ENCODE results near the gene UBQLN1.
A peak's percentile ranks its signal among the peaks of the same experiment; 100 is the strongest.
"Not testable (repeated sequence)": the region's sequence is repeated elsewhere in the genome, so short reads cannot be mapped to it uniquely, and the experiment has no call there.

UBQLN1 gene

DNA sequence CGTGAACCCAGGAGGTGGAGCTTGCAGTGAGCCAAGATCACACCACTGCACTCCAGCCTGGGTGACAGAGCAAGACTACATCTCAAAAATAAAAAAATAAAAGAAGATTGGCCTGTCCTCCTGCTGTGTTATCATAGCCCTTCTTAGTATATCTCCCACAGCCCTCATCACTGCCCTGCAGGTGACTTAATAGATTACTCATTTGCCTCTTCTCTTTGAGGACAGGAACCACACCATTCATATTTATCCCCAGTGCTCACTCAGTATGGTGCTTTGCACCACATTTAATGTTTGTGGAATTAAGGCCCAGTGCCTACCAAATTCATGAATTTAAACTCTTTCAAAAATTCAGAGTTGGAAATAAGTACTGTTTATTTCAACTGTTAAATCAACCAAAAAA lies 74.5 kb downstream of the UBQLN1 start:
- Histone ChIP-seq H3K36me3 (ENCODE audit: insufficient read depth, low read length) (no peaks in the 10 kb centered on the region), H3K4me1 (ENCODE audit: insufficient read depth, low read length) (peaks cover 13% of the 10 kb centered on the region; the same call in 1 of the 2 replicates), H3K9ac (ENCODE audit: low read depth, low read length) (no peak overlapping the region), H3K9me3 (ENCODE audit: control insufficient read depth, insufficient read depth, low read length) (no peaks in the 10 kb centered on the region)

DNA sequence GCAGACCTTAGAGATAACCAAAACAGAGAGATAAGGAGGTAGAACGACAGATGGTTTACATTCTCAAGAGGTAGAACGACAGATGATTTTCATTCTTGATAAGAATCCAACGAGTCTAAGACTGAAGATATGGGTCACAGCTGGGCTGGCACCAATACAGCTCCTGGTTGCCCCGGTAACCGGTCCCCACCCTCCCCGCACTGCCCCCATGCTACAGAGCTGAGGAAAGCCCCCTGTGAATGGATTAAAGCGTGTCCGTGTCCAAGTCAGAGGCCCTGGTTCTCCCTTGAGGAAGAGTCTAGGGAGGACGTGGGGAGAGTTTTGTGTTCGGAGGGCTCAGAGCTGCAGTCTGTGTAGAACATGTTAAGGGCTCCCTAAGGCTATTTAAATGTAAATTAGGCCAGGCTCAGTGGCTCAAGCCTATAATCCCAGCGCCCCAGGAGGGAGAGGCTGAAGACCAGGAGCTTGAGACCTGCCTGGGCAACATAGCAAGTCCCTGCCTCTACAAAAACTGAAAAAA lies 76.8 kb downstream of the UBQLN1 start:
- Histone ChIP-seq H3K9ac (ENCODE audit: low read depth, low read length) (peak overlapping the region; percentile 18; the same call in 1 of the 2 replicates), H3K4me1 (ENCODE audit: insufficient read depth, low read length) (peaks cover 13% of the 10 kb centered on the region; the same call in 1 of the 2 replicates), H3K36me3 (ENCODE audit: insufficient read depth, low read length) (no peaks in the 10 kb centered on the region), H3K9me3 (ENCODE audit: control insufficient read depth, insufficient read depth, low read length) (no peaks in the 10 kb centered on the region)

DNA sequence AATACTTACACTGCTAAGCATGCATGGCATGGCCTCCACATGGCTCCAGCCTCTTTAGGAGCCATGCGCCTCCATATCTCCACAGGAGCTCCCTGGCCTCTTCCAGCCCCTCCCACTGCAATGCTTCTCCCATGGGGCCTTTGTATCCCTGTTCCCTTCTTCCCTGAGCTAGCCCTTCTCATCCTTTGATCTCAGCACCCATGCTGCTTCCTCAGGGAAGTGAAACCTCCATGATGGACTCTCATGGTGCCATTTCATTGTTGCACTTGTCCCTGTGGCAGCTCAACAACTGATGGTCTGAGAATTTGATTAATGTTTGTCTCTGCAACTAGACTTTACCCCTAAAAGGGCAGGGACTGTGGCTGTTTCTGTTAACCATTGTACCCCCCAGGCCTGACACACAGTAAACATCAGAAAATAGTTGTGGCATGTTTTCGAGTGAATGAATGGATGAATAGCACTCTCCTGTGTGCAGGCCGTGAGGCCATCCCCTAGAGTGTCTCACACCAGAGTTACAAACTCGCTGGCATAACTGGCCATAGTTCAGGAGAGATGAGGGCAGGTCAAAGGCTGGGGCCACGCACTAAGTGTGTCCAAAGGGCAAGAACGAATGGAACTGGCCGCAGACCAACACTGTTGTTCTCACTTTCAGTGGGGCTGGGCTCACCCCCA lies 78.2 kb downstream of the UBQLN1 start:
- Histone ChIP-seq H3K9me3 (ENCODE audit: control insufficient read depth, insufficient read depth, low read length) (no peaks in the 10 kb centered on the region), H3K36me3 (ENCODE audit: insufficient read depth, low read length) (no peaks in the 10 kb centered on the region), H3K4me1 (ENCODE audit: insufficient read depth, low read length) (peaks cover 13% of the 10 kb centered on the region; the same call in 1 of the 2 replicates), H3K9ac (ENCODE audit: low read depth, low read length) (no peak overlapping the region)

DNA sequence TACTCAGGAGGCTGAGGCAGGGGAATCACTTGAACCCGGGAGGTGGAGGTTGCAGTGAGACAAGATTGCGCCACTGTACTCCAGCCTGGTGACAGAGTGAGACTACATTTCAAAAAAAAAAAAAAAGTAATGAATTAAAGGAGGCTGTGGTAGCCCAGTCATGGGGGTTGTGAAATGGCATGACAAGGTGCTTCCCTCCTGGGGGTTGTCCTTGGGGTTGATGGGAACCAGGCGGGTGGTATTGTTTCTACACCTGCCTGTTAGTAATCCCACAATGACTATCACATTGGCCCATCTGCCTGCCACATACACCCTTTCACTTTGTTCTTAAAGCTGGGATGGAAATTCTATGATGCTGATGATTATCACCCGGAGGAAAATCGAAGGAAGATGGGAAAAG lies 79.2 kb downstream of the UBQLN1 start:
- Histone ChIP-seq H3K9ac (ENCODE audit: low read depth, low read length) (no peak overlapping the region), H3K4me1 (ENCODE audit: insufficient read depth, low read length) (peaks cover 13% of the 10 kb centered on the region; the same call in 1 of the 2 replicates), H3K36me3 (ENCODE audit: insufficient read depth, low read length) (no peaks in the 10 kb centered on the region), H3K9me3 (ENCODE audit: control insufficient read depth, insufficient read depth, low read length) (no peaks in the 10 kb centered on the region)

DNA sequence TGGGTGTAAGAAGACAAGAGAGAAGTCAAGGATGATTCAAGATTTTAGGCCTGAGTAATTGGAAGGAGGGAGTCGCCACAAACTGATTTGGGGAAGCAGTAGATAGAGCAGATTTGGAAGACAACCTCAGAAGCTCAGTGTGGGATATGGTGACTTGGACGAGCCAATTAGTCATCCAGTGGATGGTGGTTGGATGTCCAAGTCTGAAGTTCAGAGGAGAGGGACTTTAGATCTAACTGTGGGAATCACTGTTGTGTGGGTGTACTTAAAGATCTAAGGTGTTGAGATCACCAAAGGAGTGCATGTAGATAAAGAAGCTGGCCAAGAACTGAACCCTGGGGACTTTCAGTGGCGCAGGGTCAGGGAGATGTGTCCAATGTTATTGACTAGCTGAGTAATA lies 82.6 kb downstream of the UBQLN1 start:
- H3K36me3 ChIP-seq (ENCODE audit: insufficient read depth, low read length), result no peaks in the 10 kb centered on the region
- H3K9ac ChIP-seq (ENCODE audit: low read depth, low read length), result no peak overlapping the region
- no peaks in the 10 kb centered on the region for H3K9me3 ChIP-seq (ENCODE audit: control insufficient read depth, insufficient read depth, low read length)
- H3K4me1 ChIP-seq (ENCODE audit: insufficient read depth, low read length), result 0 out of 2 replicates have a peak, but pooled peaks cover 2% of the 10 kb centered on the region

DNA sequence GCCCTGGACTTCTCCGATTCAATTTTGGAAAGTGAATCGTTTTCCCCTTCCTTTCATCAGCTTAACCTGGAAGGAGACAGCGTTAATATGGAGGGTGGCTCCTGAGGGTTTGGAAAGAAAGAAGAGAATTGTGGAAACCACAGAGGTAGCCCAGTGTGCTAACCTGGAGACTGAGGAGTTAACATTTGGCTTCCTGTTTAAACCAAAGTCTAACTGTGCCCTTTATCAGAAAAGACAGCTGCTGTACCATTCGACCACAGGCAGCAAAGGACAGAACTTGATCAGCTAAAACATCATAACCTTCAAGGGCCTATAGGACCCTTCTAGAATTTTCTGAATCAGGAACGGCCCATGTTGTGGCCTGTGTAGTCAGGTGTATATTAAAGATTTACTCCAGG lies 84.1 kb downstream of the UBQLN1 start:
- no peaks in the 10 kb centered on the region for H3K36me3 ChIP-seq (ENCODE audit: insufficient read depth, low read length)
- 0 out of 2 replicates have a peak, but pooled peaks cover 2% of the 10 kb centered on the region for H3K4me1 ChIP-seq (ENCODE audit: insufficient read depth, low read length)
- peak overlapping the region; percentile 80 for H3K9ac ChIP-seq (ENCODE audit: low read depth, low read length)
- H3K9me3 ChIP-seq (ENCODE audit: control insufficient read depth, insufficient read depth, low read length), result no peaks in the 10 kb centered on the region

DNA sequence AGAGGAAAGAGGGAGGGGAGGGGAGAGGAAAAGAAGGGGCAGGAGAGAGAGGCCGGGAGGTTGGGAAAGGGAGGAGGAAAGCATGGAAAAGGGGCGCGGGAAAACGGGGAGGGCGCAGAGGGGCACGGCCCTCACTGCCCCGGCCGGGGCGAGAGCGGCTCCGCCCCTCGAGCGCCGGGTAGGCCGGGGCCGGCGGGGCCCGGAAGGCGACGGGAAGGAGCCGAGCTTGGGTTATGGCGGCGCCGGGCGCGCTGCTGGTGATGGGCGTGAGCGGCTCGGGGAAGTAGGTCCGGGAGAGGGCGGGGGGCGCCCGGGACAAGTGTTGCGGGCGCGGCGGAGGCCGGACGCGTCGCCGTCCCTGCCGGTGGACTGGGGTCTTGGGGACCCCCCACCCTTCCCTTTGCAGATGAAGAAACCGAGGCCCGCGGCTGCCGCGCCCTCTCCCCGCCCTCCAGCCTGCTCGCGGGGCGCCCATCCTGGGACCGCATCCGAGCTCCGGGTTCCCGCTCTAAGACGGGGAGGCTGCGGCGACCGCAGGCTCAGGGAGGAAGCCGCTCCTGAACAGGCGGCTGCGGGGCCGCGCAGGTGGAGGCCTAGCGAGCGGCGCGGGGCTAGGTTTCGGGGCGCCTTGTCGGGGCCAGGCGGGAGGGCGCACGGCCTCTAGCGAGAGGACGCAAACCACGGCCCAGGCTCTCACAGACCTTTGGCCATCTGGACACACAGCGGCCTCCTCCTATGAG lies 84.6 kb downstream of the UBQLN1 start, which contains the start of gene IDNK:
IDNK (plus strand) TSS at position 205 of the 740 bp plus-strand sequence; CDS start at position 234, 29 bp downstream.
- Histone ChIP-seq H3K4me1 (ENCODE audit: insufficient read depth, low read length) (0 out of 2 replicates have a peak, but pooled peaks cover 2% of the 10 kb centered on the region), H3K36me3 (ENCODE audit: insufficient read depth, low read length) (no peaks in the 10 kb centered on the region), H3K9me3 (ENCODE audit: control insufficient read depth, insufficient read depth, low read length) (no peaks in the 10 kb centered on the region), H3K9ac (ENCODE audit: low read depth, low read length) (peak within 1 kb of the TSS; percentile 80)

DNA sequence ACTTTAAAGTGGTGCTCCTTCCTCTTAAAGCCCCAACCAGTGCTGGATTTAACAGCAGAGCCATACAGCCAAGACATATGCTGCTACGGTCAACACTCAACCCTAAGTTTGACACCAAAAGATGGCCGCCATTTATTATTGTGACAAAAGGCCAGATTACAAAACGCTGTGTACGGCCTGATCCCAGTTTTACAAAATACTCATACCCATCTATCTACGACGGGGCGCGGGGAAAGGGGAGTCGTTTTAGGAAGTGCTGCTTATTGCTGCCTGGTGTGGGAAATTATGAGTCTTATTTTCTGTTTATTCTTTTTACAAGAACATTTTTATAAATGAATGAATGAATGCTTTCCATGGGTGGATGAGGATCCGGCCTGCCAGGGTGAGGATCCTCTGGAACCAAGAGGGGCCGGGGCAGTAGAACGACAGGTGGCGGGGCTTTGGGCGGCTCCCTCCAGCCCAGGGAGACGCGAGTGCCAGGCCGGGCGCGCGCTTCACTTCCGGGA lies 85.3 kb downstream of the UBQLN1 start:
- H3K9ac ChIP-seq (ENCODE audit: low read depth, low read length), result peak overlapping the region; percentile 80
- H3K9me3 ChIP-seq (ENCODE audit: control insufficient read depth, insufficient read depth, low read length), result no peaks in the 10 kb centered on the region
- H3K4me1 ChIP-seq (ENCODE audit: insufficient read depth, low read length), result 0 out of 2 replicates have a peak, but pooled peaks cover 2% of the 10 kb centered on the region
- H3K36me3 ChIP-seq (ENCODE audit: insufficient read depth, low read length), result no peaks in the 10 kb centered on the region

DNA sequence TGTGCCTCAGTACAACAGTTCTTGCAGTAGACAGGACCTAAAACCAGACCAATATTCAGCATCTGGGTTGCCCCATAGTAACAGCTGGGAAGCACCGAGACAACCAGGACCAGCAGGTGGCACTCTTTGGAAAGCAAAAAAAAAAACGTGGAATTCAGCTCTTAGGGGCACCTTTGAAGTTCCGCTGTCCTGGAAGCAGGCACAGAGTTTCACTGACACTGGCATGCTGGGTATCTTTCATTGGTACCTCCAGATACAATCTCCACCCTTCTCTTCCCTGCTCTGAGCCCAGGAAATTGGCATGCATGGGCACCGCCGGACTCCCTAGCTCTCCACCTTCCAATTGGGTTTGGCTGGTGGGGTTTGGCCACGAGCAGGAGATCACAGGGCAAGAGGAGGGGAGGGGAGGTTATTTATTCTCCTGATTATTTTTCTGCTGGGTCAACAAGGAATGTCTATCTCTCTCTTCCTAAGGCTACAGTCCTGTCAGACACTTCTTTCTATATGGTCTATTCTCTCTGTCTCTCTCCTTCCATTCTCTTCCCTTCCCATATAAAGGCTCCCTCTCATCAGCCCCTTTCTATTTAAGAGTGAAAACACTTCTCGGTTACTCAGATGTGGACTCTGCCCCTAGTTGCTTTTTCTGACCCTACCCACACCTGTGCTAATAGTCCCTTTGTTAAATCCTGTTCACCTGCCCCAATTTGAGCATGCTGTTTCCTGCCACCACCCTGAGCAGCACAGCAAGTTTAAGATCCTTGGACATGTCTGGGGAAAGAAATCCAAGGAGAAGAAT lies 86.7 kb downstream of the UBQLN1 start:
- peak overlapping the region; percentile 29; the same call in 1 of the 2 replicates for H3K9ac ChIP-seq (ENCODE audit: low read depth, low read length)

DNA sequence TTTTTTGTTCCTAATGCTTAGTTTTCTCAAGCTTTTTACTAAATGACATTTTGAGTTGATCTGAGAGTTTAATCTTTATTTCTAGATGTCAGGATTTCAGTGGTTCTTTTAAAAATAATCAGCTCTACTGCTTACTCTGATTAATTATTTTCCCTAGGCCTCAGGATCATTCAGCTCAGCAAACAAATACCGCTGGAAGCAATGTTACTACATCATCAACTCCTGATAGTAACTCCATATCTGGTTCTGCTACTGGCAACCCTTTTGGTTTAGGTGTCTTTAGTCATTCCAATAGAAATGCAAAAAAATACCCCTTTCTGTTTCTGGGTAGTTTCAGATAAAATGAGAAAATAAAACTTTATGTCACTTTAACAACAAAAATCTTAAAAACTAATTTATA lies 90.5 kb downstream of the UBQLN1 start:
- H3K9me3 ChIP-seq (ENCODE audit: control insufficient read depth, insufficient read depth, low read length), result no peaks in the 10 kb centered on the region
- no peaks in the 10 kb centered on the region for H3K36me3 ChIP-seq (ENCODE audit: insufficient read depth, low read length)
- 0 out of 2 replicates have a peak, but pooled peaks cover 2% of the 10 kb centered on the region for H3K4me1 ChIP-seq (ENCODE audit: insufficient read depth, low read length)
- H3K9ac ChIP-seq (ENCODE audit: low read depth, low read length), result no peak overlapping the region

More for the DNA sequence above, 86.7 kb downstream of the UBQLN1 start:
- Histone ChIP-seq H3K9me3 (ENCODE audit: control insufficient read depth, insufficient read depth, low read length) (no peaks in the 10 kb centered on the region), H3K4me1 (ENCODE audit: insufficient read depth, low read length) (0 out of 2 replicates have a peak, but pooled peaks cover 2% of the 10 kb centered on the region), H3K36me3 (ENCODE audit: insufficient read depth, low read length) (no peaks in the 10 kb centered on the region)

DNA sequence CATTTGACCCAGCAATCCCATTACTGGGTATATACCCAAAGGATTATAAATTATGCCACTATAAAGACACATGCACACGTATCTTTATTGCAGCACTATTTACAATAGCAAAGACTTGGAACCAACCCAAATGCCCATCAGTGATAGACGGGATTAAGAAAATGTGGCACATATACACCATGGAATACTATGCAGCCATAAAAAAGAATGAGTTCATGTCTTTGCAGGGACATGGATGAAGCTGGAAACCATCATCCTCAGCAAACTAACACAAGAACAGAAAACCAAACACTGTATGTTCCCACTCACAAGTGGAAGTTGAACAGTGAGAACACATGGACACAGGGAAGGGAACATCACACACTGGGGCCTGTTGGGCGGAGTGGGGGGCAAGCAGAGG lies 94.5 kb downstream of the UBQLN1 start:
- H3K9ac ChIP-seq (ENCODE audit: low read depth, low read length); H3K36me3 ChIP-seq (ENCODE audit: insufficient read depth, low read length); H3K9me3 ChIP-seq (ENCODE audit: control insufficient read depth, insufficient read depth, low read length); H3K4me1 ChIP-seq (ENCODE audit: insufficient read depth, low read length): not testable (repeated sequence)
